IPS-18a (cell line): ENCODE data around the gene CACNG4.

ENCODE experiments used
- H3K27ac ChIP-seq: one replicate; pipeline ENCODE4 v1.5.1; 2013; ENCODE audit warnings: low read length
- H3K27me3 ChIP-seq: one replicate; pipeline ENCODE4 v1.6.1; 2013; ENCODE audit warnings: mild to moderate bottlenecking, low read length; ENCODE audit not compliant: control insufficient read depth, insufficient read depth
- H3K36me3 ChIP-seq: one replicate; pipeline ENCODE4 v1.6.1; 2013; ENCODE audit warnings: low read depth, low read length; ENCODE audit not compliant: control insufficient read depth
- H3K4me1 ChIP-seq: one replicate; pipeline ENCODE4 v1.6.1; 2013; ENCODE audit warnings: low read depth, low read length; ENCODE audit not compliant: control insufficient read depth
- H3K4me3 ChIP-seq: one replicate; pipeline ENCODE4 v1.5.1; 2013; ENCODE audit warnings: low read length
- H3K9ac ChIP-seq: one replicate; pipeline ENCODE4 v1.6.1; 2013; ENCODE audit warnings: mild to moderate bottlenecking, low read length, moderate library complexity
- H3K9me3 ChIP-seq: one replicate; pipeline ENCODE4 v1.6.1; 2013; ENCODE audit warnings: low read depth, low read length; ENCODE audit not compliant: control insufficient read depth

The CACNG4 gene

DNA sequence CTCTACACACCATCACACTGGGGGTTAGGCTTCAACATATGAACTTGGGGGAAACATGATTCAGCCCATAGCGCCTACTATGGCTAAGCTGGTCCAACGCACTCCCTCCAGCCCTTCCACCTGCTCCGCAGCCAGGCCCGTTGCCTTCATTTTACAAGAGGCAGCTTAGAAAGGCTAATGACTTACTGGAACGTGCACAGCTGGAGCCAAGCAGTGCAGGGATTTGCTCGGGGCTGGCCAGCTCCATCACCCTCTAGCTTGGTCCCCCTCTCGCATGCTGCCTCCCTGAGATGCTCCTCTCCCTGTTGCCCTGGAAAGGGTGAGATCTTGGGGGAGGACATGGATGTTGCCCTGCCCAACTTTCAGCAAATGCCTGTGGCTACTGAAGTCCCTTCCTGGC is 77.0 kb downstream of the CACNG4 start:
- H3K9me3 ChIP-seq: no peaks in the 10 kb centered on the region
- H3K36me3 ChIP-seq: no peaks in the 10 kb centered on the region
- H3K27me3 ChIP-seq: no peaks in the 10 kb centered on the region
- no peak overlapping the region for H3K4me3 ChIP-seq
- no peak overlapping the region for H3K9ac ChIP-seq
- no peaks in the 10 kb centered on the region for H3K4me1 ChIP-seq
- no peak overlapping the region for H3K27ac ChIP-seq

- no peaks in the 10 kb centered on the region for H3K36me3 ChIP-seq
- no peak overlapping the region for H3K4me3 ChIP-seq
- H3K4me1 ChIP-seq: no peaks in the 10 kb centered on the region
- no peak overlapping the region for H3K9ac ChIP-seq
- H3K27ac ChIP-seq: no peak overlapping the region
- H3K27me3 ChIP-seq: no peaks in the 10 kb centered on the region
- H3K9me3 ChIP-seq: no peaks in the 10 kb centered on the region
Observed at GRCh38 chr17:67041941-67042899, 77.7 kb downstream of the CACNG4 start.

- no peak overlapping the region for H3K27ac ChIP-seq
- H3K27me3 ChIP-seq: no peaks in the 10 kb centered on the region
- no peaks in the 10 kb centered on the region for H3K9me3 ChIP-seq
- no peak overlapping the region for H3K4me3 ChIP-seq
- H3K9ac ChIP-seq: no peak overlapping the region
- no peaks in the 10 kb centered on the region for H3K4me1 ChIP-seq
- H3K36me3 ChIP-seq: no peaks in the 10 kb centered on the region
Observed at GRCh38 chr17:67043283-67043682, 78.8 kb downstream of the CACNG4 start.

- no peaks in the 10 kb centered on the region for H3K9me3 ChIP-seq
- H3K4me3 ChIP-seq: no peak within 1 kb of the TSS
- no peak within 1 kb of the TSS for H3K9ac ChIP-seq
- H3K4me1 ChIP-seq: no peaks in the 10 kb centered on the region
- H3K36me3 ChIP-seq: no peaks in the 10 kb centered on the region
- H3K27me3 ChIP-seq: no peaks in the 10 kb centered on the region
- H3K27ac ChIP-seq: no peak within 1 kb of the TSS
Observed at GRCh38 chr17:67044016-67044772, 79.7 kb downstream of the CACNG4 start, which contains the start of gene CACNG1. CACNG1 (plus strand) TSS chr17:67044554; CDS start chr17:67044661, 107 bp downstream.

GRCh38 chr17:67044940-67045339 is 80.4 kb downstream of the CACNG4 start:
- no peaks in the 10 kb centered on the region for H3K9me3 ChIP-seq
- no peak overlapping the region for H3K4me3 ChIP-seq
- no peaks in the 10 kb centered on the region for H3K27me3 ChIP-seq
- no peak overlapping the region for H3K9ac ChIP-seq
- no peaks in the 10 kb centered on the region for H3K4me1 ChIP-seq
- H3K27ac ChIP-seq: no peak overlapping the region
- H3K36me3 ChIP-seq: no peaks in the 10 kb centered on the region

- Histone ChIP-seq H3K4me1 (no peaks in the 10 kb centered on the region), H3K27ac (no peak overlapping the region), H3K27me3 (no peaks in the 10 kb centered on the region), H3K9me3 (no peaks in the 10 kb centered on the region), H3K9ac (no peak overlapping the region), H3K4me3 (no peak overlapping the region), H3K36me3 (no peaks in the 10 kb centered on the region)
Observed at GRCh38 chr17:67046398-67046797, 81.9 kb downstream of the CACNG4 start.

GRCh38 chr17:67047382-67047781 is 82.9 kb downstream of the CACNG4 start:
- H3K36me3 ChIP-seq: no peaks in the 10 kb centered on the region
- no peaks in the 10 kb centered on the region for H3K9me3 ChIP-seq
- H3K4me1 ChIP-seq: no peaks in the 10 kb centered on the region
- H3K27ac ChIP-seq: no peak overlapping the region
- H3K4me3 ChIP-seq: no peak overlapping the region
- H3K27me3 ChIP-seq: no peaks in the 10 kb centered on the region
- no peak overlapping the region for H3K9ac ChIP-seq

GRCh38 chr17:67049025-67049739 is 84.7 kb downstream of the CACNG4 start:
- H3K27ac ChIP-seq: no peak overlapping the region
- H3K9ac ChIP-seq: no peak overlapping the region
- no peaks in the 10 kb centered on the region for H3K9me3 ChIP-seq
- H3K4me3 ChIP-seq: no peak overlapping the region
- H3K4me1 ChIP-seq: no peaks in the 10 kb centered on the region
- H3K36me3 ChIP-seq: no peaks in the 10 kb centered on the region
- H3K27me3 ChIP-seq: no peaks in the 10 kb centered on the region

- Histone ChIP-seq H3K4me3 (no peak overlapping the region), H3K9me3 (no peaks in the 10 kb centered on the region), H3K27me3 (no peaks in the 10 kb centered on the region), H3K27ac (no peak overlapping the region), H3K9ac (no peak overlapping the region), H3K36me3 (no peaks in the 10 kb centered on the region), H3K4me1 (no peaks in the 10 kb centered on the region)
Observed at GRCh38 chr17:67050066-67050465, 85.6 kb downstream of the CACNG4 start.

- H3K4me1 ChIP-seq: no peaks in the 10 kb centered on the region
- H3K27me3 ChIP-seq: no peaks in the 10 kb centered on the region
- H3K27ac ChIP-seq: no peak overlapping the region
- H3K4me3 ChIP-seq: no peak overlapping the region
- no peak overlapping the region for H3K9ac ChIP-seq
- H3K36me3 ChIP-seq: no peaks in the 10 kb centered on the region
- H3K9me3 ChIP-seq: no peaks in the 10 kb centered on the region
Observed at GRCh38 chr17:67050471-67051154, 86.1 kb downstream of the CACNG4 start.

- Histone ChIP-seq H3K9ac (no peak overlapping the region), H3K4me1 (no peaks in the 10 kb centered on the region), H3K4me3 (no peak overlapping the region), H3K9me3 (no peaks in the 10 kb centered on the region), H3K27ac (no peak overlapping the region), H3K27me3 (no peaks in the 10 kb centered on the region), H3K36me3 (no peaks in the 10 kb centered on the region)
Observed at GRCh38 chr17:67051155-67051538, 86.6 kb downstream of the CACNG4 start.
